ENCODE measurements around the gene TMEFF1.
"Not testable (repeated sequence)": the region's sequence is repeated elsewhere in the genome, so short reads cannot be mapped to it uniquely, and the experiment has no call there.

TMEFF1 gene

GRCh38 chr9:100488177-100488576 is 15.2 kb downstream of the TMEFF1 start:
- Mint-ChIP-seq H3K27me3 (no peaks in the 10 kb centered on the region), H3K4me1 (ENCODE audit: low read depth) (no peaks in the 10 kb centered on the region), H3K36me3 (ENCODE audit: low read depth) (no peaks in the 10 kb centered on the region), H3K9me3 (no peaks in the 10 kb centered on the region), H3K27ac (no peak overlapping the region), H3K4me3 (no peak overlapping the region)
- intact Hi-C loops (cut with micrococcal nuclease): no loop called here

GRCh38 chr9:100489836-100490235 is 16.9 kb downstream of the TMEFF1 start:
- H3K27me3 Mint-ChIP-seq: no peaks in the 10 kb centered on the region
- H3K4me1 Mint-ChIP-seq (ENCODE audit: low read depth): no peaks in the 10 kb centered on the region
- H3K36me3 Mint-ChIP-seq (ENCODE audit: low read depth): no peaks in the 10 kb centered on the region
- no peaks in the 10 kb centered on the region for H3K9me3 Mint-ChIP-seq
- H3K27ac Mint-ChIP-seq: no peak overlapping the region
- H3K4me3 Mint-ChIP-seq: no peak overlapping the region
- intact Hi-C loops (cut with micrococcal nuclease): no loop called here

GRCh38 chr9:100492952-100493351 is 20.0 kb downstream of the TMEFF1 start:
- no peak overlapping the region for H3K4me3 Mint-ChIP-seq
- no peaks in the 10 kb centered on the region for H3K4me1 Mint-ChIP-seq (ENCODE audit: low read depth)
- no peaks in the 10 kb centered on the region for H3K9me3 Mint-ChIP-seq
- H3K27me3 Mint-ChIP-seq: no peaks in the 10 kb centered on the region
- H3K36me3 Mint-ChIP-seq (ENCODE audit: low read depth): no peaks in the 10 kb centered on the region
- intact Hi-C loops (cut with micrococcal nuclease): no loop called here
- no peak overlapping the region for H3K27ac Mint-ChIP-seq

GRCh38 chr9:100498592-100498991 is 25.6 kb downstream of the TMEFF1 start:
- no peaks in the 10 kb centered on the region for H3K9me3 Mint-ChIP-seq
- H3K36me3 Mint-ChIP-seq (ENCODE audit: low read depth): no peaks in the 10 kb centered on the region
- no peak overlapping the region for H3K4me3 Mint-ChIP-seq
- intact Hi-C loops (cut with micrococcal nuclease): no loop called here
- no peak overlapping the region for H3K27ac Mint-ChIP-seq
- no peaks in the 10 kb centered on the region for H3K27me3 Mint-ChIP-seq
- H3K4me1 Mint-ChIP-seq (ENCODE audit: low read depth): no peaks in the 10 kb centered on the region

GRCh38 chr9:100499460-100499859 is 26.5 kb downstream of the TMEFF1 start:
- intact Hi-C loops (cut with micrococcal nuclease): no loop called here
- Mint-ChIP-seq H3K4me1 (ENCODE audit: low read depth) (no peaks in the 10 kb centered on the region), H3K4me3 (no peak overlapping the region), H3K27me3 (no peaks in the 10 kb centered on the region), H3K27ac (no peak overlapping the region), H3K9me3 (no peaks in the 10 kb centered on the region), H3K36me3 (ENCODE audit: low read depth) (no peaks in the 10 kb centered on the region)

- intact Hi-C loops (cut with micrococcal nuclease): loop anchor here (10.0 kb wide), 1 partner anchor 95 kb away; no protein-coding TSS in a partner anchor
- H3K36me3 Mint-ChIP-seq (ENCODE audit: low read depth): no peaks in the 10 kb centered on the region
- no peaks in the 10 kb centered on the region for H3K4me1 Mint-ChIP-seq (ENCODE audit: low read depth)
- H3K4me3 Mint-ChIP-seq: no peak overlapping the region
- no peak overlapping the region for H3K27ac Mint-ChIP-seq
- H3K9me3 Mint-ChIP-seq: no peaks in the 10 kb centered on the region
- H3K27me3 Mint-ChIP-seq: no peaks in the 10 kb centered on the region
Measured at GRCh38 chr9:100499866-100500265, 26.9 kb downstream of the TMEFF1 start.

GRCh38 chr9:100505564-100506159 is 32.7 kb downstream of the TMEFF1 start:
- no peaks in the 10 kb centered on the region for H3K27me3 Mint-ChIP-seq
- H3K9me3 Mint-ChIP-seq: no peaks in the 10 kb centered on the region
- no peak overlapping the region for H3K4me3 Mint-ChIP-seq
- H3K36me3 Mint-ChIP-seq (ENCODE audit: low read depth): no peaks in the 10 kb centered on the region
- no peaks in the 10 kb centered on the region for H3K4me1 Mint-ChIP-seq (ENCODE audit: low read depth)
- intact Hi-C loops (cut with micrococcal nuclease): loop anchor here (10.0 kb wide), 1 partner anchor 89 kb away; no protein-coding TSS in a partner anchor
- H3K27ac Mint-ChIP-seq: no peak overlapping the region

GRCh38 chr9:100507350-100507749 is 34.4 kb downstream of the TMEFF1 start:
- H3K27ac Mint-ChIP-seq; H3K36me3 Mint-ChIP-seq (ENCODE audit: low read depth); H3K4me3 Mint-ChIP-seq; H3K27me3 Mint-ChIP-seq; H3K4me1 Mint-ChIP-seq (ENCODE audit: low read depth); H3K9me3 Mint-ChIP-seq: not testable (repeated sequence)
- intact Hi-C loops (cut with micrococcal nuclease): loop anchor here (10.0 kb wide), 1 partner anchor 87 kb away; no protein-coding TSS in a partner anchor

- intact Hi-C loops (cut with micrococcal nuclease): no loop called here
- Mint-ChIP-seq H3K4me1 (ENCODE audit: low read depth) (no peaks in the 10 kb centered on the region), H3K27me3 (no peaks in the 10 kb centered on the region), H3K9me3 (no peaks in the 10 kb centered on the region), H3K27ac (no peak overlapping the region), H3K36me3 (ENCODE audit: low read depth) (no peaks in the 10 kb centered on the region), H3K4me3 (no peak overlapping the region)
Measured at GRCh38 chr9:100511205-100511604, 38.3 kb downstream of the TMEFF1 start.

GRCh38 chr9:100515578-100516494 is 42.9 kb downstream of the TMEFF1 start:
- H3K9me3 Mint-ChIP-seq: no peaks in the 10 kb centered on the region
- no peaks in the 10 kb centered on the region for H3K36me3 Mint-ChIP-seq (ENCODE audit: low read depth)
- H3K27me3 Mint-ChIP-seq: no peaks in the 10 kb centered on the region
- H3K4me3 Mint-ChIP-seq: no peak overlapping the region
- intact Hi-C loops (cut with micrococcal nuclease): no loop called here
- no peak overlapping the region for H3K27ac Mint-ChIP-seq
- H3K4me1 Mint-ChIP-seq (ENCODE audit: low read depth): no peaks in the 10 kb centered on the region

- H3K9me3 Mint-ChIP-seq: no peaks in the 10 kb centered on the region
- no peak overlapping the region for H3K27ac Mint-ChIP-seq
- no peaks in the 10 kb centered on the region for H3K27me3 Mint-ChIP-seq
- intact Hi-C loops (cut with micrococcal nuclease): no loop called here
- H3K4me1 Mint-ChIP-seq (ENCODE audit: low read depth): no peaks in the 10 kb centered on the region
- no peaks in the 10 kb centered on the region for H3K36me3 Mint-ChIP-seq (ENCODE audit: low read depth)
- H3K4me3 Mint-ChIP-seq: no peak overlapping the region
Measured at GRCh38 chr9:100521282-100521681, 48.3 kb downstream of the TMEFF1 start.

GRCh38 chr9:100525563-100525962 is 52.6 kb downstream of the TMEFF1 start:
- Mint-ChIP-seq H3K27me3 (no peaks in the 10 kb centered on the region), H3K27ac (no peak overlapping the region), H3K36me3 (ENCODE audit: low read depth) (no peaks in the 10 kb centered on the region), H3K4me1 (ENCODE audit: low read depth) (no peaks in the 10 kb centered on the region), H3K9me3 (peaks cover 15% of the 10 kb centered on the region), H3K4me3 (no peak overlapping the region)
- intact Hi-C loops (cut with micrococcal nuclease): no loop called here

- H3K4me1 Mint-ChIP-seq (ENCODE audit: low read depth); intact Hi-C loops (cut with micrococcal nuclease); H3K36me3 Mint-ChIP-seq (ENCODE audit: low read depth); H3K27me3 Mint-ChIP-seq; H3K27ac Mint-ChIP-seq; H3K4me3 Mint-ChIP-seq: not testable (repeated sequence)
- H3K9me3 Mint-ChIP-seq: peaks cover 15% of the 10 kb centered on the region
Measured at GRCh38 chr9:100527180-100527794, 54.3 kb downstream of the TMEFF1 start.

- peaks cover 13% of the 10 kb centered on the region for H3K9me3 Mint-ChIP-seq
- H3K4me3 Mint-ChIP-seq: no peak overlapping the region
- H3K27ac Mint-ChIP-seq: no peak overlapping the region
- no peaks in the 10 kb centered on the region for H3K36me3 Mint-ChIP-seq (ENCODE audit: low read depth)
- H3K4me1 Mint-ChIP-seq (ENCODE audit: low read depth): no peaks in the 10 kb centered on the region
- intact Hi-C loops (cut with micrococcal nuclease): no loop called here
- no peaks in the 10 kb centered on the region for H3K27me3 Mint-ChIP-seq
Measured at GRCh38 chr9:100534401-100534800, 61.5 kb downstream of the TMEFF1 start.

Data from dendritic cell treated with granulocyte-macrophage colony-stimulating factor and Interleukin-4, amounts not matched to agents 40 ng/mL and 50 ng/mL, for 4 days (primary cell).